Jurkat, Clone E6-1 (cell line): Measurements from ENCODE around the gene SLC22A15.
"Not testable (repeated sequence)": the region's sequence is repeated elsewhere in the genome, so short reads cannot be mapped to it uniquely, and the experiment has no call there.

Experiments used
- DNase-seq: peaks from one replicate; pipeline ENCODE4 v3.0.0-alpha.2; 2011; ENCODE audit warnings: low read depth, low spot score
- H3K4me3 ChIP-seq: 2 replicates; pipeline ENCODE4 v1.5.1; 2011; ENCODE audit warnings: mild to moderate bottlenecking, low read length, control low read depth, moderate library complexity

Gene SLC22A15

GRCh38 chr1:116019653-116020253 is 43.4 kb downstream of the SLC22A15 start:
- no peak overlapping the region for H3K4me3 ChIP-seq
- no peak for DNase-seq

GRCh38 chr1:116020668-116021272 is 44.5 kb downstream of the SLC22A15 start:
- DNase-seq = peak; percentile 81
- H3K4me3 ChIP-seq = no peak overlapping the region

- no peak for DNase-seq
- H3K4me3 ChIP-seq = no peak overlapping the region
Measured at GRCh38 chr1:116024626-116025025, 48.3 kb downstream of the SLC22A15 start.

GRCh38 chr1:116026631-116027030 is 50.3 kb downstream of the SLC22A15 start:
- no peak for DNase-seq
- H3K4me3 ChIP-seq = no peak overlapping the region

- no peak overlapping the region for H3K4me3 ChIP-seq
Measured at GRCh38 chr1:116031302-116031835, 55.1 kb downstream of the SLC22A15 start.

GRCh38 chr1:116033322-116033721 is 57.0 kb downstream of the SLC22A15 start:
- no peak for DNase-seq
- no peak overlapping the region for H3K4me3 ChIP-seq

More at GRCh38 chr1:116031302-116031835, 55.1 kb downstream of the SLC22A15 start:
- no peak for DNase-seq

- no peak for DNase-seq
- no peak overlapping the region for H3K4me3 ChIP-seq
Measured at GRCh38 chr1:116036255-116036654, 59.9 kb downstream of the SLC22A15 start.

- no peak for DNase-seq
- H3K4me3 ChIP-seq = no peak overlapping the region
Measured at GRCh38 chr1:116038679-116039078, 62.4 kb downstream of the SLC22A15 start.

GRCh38 chr1:116044071-116044470 is 67.8 kb downstream of the SLC22A15 start:
- DNase-seq = no peak
- H3K4me3 ChIP-seq = no peak overlapping the region

- not testable (repeated sequence) for DNase-seq, H3K4me3 ChIP-seq
Measured at GRCh38 chr1:116046933-116047332, 70.6 kb downstream of the SLC22A15 start.

- H3K4me3 ChIP-seq, DNase-seq: not testable (repeated sequence)
Measured at GRCh38 chr1:116051896-116052295, 75.6 kb downstream of the SLC22A15 start.

- no peak overlapping the region for H3K4me3 ChIP-seq
- DNase-seq = no peak
Measured at GRCh38 chr1:116062201-116062600, 85.9 kb downstream of the SLC22A15 start.

GRCh38 chr1:116064616-116065015 is 88.3 kb downstream of the SLC22A15 start:
- H3K4me3 ChIP-seq = no peak overlapping the region
- no peak for DNase-seq

- DNase-seq = no peak
- no peak overlapping the region for H3K4me3 ChIP-seq
Measured at GRCh38 chr1:116066868-116067565, 90.7 kb downstream of the SLC22A15 start.

GRCh38 chr1:116067566-116067890 is 91.2 kb downstream of the SLC22A15 start:
- H3K4me3 ChIP-seq = no peak overlapping the region
- DNase-seq = no peak

- no peak overlapping the region for H3K4me3 ChIP-seq
- DNase-seq = no peak
Measured at GRCh38 chr1:116075575-116075974, 99.3 kb downstream of the SLC22A15 start.

GRCh38 chr1:116075990-116076389 is 99.7 kb downstream of the SLC22A15 start:
- no peak overlapping the region for H3K4me3 ChIP-seq
- DNase-seq = no peak

GRCh38 chr1:116076831-116077230 is 100.5 kb downstream of the SLC22A15 start:
- DNase-seq = no peak
- no peak overlapping the region for H3K4me3 ChIP-seq

GRCh38 chr1:116078699-116079223 is 102.4 kb downstream of the SLC22A15 start:
- H3K4me3 ChIP-seq = no peak overlapping the region
- no peak for DNase-seq

- no peak for DNase-seq
Measured at GRCh38 chr1:116087628-116088027, 111.3 kb downstream of the SLC22A15 start.

More at GRCh38 chr1:116087628-116088027, 111.3 kb downstream of the SLC22A15 start:
- no peak overlapping the region for H3K4me3 ChIP-seq
